Subcutaneous abdominal adipose tissue (tissue), 5 donors: ENCODE data around the gene PTMS.

Experiments used
- H3K27ac ChIP-seq: one replicate; pipeline ENCODE4 v1.7.0; 2013; ENCODE audit warnings: low read depth, mild to moderate bottlenecking, inconsistent platforms, low read length, moderate library complexity
- H3K27me3 ChIP-seq, 5 donors: one replicate each; pipeline ENCODE4 v1.7.0; 2013; ENCODE audit warnings: low read length in 5 of 5, inconsistent platforms in 1 of 5; ENCODE audit not compliant: control insufficient read depth in 5 of 5, insufficient read depth in 4 of 5
- H3K36me3 ChIP-seq, 5 donors: one replicate each; pipeline ENCODE4 v1.7.0; 2013; ENCODE audit warnings: low read length in 5 of 5; ENCODE audit not compliant: control insufficient read depth in 5 of 5, insufficient read depth in 5 of 5
- H3K4me1 ChIP-seq, 5 donors: one replicate each; pipeline ENCODE4 v1.7.0; 2013; ENCODE audit warnings: low read length in 5 of 5, mild to moderate bottlenecking in 3 of 5, moderate library complexity in 1 of 5; ENCODE audit not compliant: control insufficient read depth in 5 of 5, insufficient read depth in 5 of 5
- H3K4me3 ChIP-seq, 5 donors: one replicate each; pipeline ENCODE4 v1.7.0; 2013; ENCODE audit warnings: low read length in 5 of 5, low read depth in 1 of 5
- H3K9ac ChIP-seq, 5 donors: one replicate each; pipeline ENCODE4 v1.7.0; 2013; ENCODE audit warnings: low read length in 5 of 5, mild to moderate bottlenecking in 4 of 5, moderate library complexity in 3 of 5
- H3K9me3 ChIP-seq, 5 donors: one replicate each; pipeline ENCODE4 v1.7.0; 2013; ENCODE audit warnings: low read length in 5 of 5; ENCODE audit not compliant: control insufficient read depth in 5 of 5
- donor health status: healthy.
- donor health status: healthy.
- donor health status: healthy.
- donor health status: healthy.
- donor health status: healthy.

Gene PTMS

DNA sequence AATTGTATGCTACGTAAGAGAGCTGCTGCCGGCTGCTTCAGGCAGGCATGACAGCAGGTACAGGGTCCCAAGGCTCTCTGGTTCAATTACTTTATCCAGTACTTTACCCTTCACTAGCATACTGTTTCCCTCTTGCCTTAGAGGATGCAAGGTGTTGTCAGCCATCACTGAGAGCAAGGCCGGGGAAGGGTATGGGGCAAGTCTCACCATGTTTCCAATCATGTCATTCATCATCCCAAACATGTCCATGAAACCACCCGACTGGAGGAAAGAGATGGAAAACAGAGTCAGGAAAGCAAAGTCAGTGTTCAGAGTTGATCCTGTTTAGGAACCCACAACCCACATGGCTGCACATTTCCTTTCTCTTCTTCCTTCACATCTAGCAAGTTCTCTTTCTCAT lies 15.7 kb upstream of the PTMS start:
- H3K9ac ChIP-seq = no peak overlapping the region
- peaks cover 14 to 41% (median 29%) of the 10 kb centered on the region in 5 donors for H3K4me1 ChIP-seq
- H3K4me3 ChIP-seq = no peak overlapping the region
- H3K27ac ChIP-seq = no peak overlapping the region
- H3K27me3 ChIP-seq = no peaks in the 10 kb centered on the region
- H3K36me3 ChIP-seq = peaks cover 5 to 58% (median 53%) of the 10 kb centered on the region in 5 donors
- no peaks in the 10 kb centered on the region for H3K9me3 ChIP-seq

DNA sequence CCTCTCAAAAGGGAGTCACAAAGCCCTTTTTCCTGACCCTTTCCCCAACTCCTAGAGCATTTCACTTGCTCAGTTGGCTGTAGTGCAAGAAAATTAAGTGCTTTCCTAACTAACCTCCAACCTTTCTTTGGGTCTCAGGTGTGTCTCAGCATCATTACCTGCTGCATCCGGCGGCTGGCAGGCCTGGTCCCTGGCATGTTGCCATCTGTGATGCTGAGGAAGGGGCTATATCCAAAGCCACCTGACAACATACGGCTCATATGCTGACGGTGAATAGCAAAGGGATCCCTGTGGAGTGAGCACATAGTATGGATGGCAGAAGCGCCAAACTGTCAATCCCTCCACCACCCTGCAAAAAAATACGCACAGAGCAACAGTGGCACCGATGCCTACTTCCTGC lies 14.4 kb upstream of the PTMS start:
- Histone ChIP-seq H3K4me1 (peaks cover 10 to 31% (median 20%) of the 10 kb centered on the region in 5 donors), H3K9me3 (no peaks in the 10 kb centered on the region), H3K4me3 (peak overlapping the region; percentile 82 to 90 (median 88)), H3K36me3 (peaks cover 5 to 51% (median 47%) of the 10 kb centered on the region in 5 donors), H3K27me3 (no peaks in the 10 kb centered on the region), H3K9ac (peak overlapping the region; percentile 81 to 98 (median 96)), H3K27ac (peak overlapping the region; percentile 99)

DNA sequence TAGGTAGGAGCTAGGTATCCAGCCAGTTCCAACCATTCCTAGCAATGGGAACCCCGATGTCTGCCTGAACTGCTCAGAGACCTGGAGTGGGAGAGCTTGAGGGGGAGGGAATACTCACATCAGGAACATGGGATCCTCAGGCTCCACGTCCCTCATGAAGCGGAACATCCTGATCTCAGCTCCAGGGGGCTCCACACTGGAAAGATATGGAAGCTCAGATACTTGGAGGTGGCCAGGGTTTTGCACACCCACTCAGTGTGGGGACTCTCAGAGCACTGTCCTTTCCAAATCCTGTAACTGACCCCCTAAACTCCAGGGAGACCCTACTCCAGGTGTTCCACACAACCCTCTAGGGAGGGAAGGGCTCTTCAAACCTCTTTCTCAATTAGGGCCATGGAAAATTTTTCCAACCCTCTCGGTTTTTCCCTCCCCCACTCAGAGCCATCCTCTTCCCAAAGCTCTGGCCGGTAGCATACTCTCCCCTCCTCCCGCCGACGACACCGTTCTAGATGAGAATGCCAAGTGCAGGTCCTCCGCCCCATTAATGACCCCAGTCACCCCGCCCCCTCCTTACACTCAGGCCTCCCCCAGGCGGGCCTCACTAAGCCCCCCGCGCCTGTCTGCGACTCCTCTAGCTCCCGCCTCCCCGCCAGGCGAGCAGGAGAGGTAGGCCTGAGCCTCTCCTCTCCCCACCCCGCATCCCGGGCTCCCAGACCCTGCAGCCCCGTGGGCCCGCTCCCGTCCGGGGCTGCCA lies 13.8 kb upstream of the PTMS start:
- H3K27ac ChIP-seq = peak overlapping the region; percentile 99
- H3K4me1 ChIP-seq = peaks cover 10 to 31% (median 20%) of the 10 kb centered on the region in 5 donors
- H3K36me3 ChIP-seq = peaks cover 5 to 47% (median 42%) of the 10 kb centered on the region in 5 donors
- H3K4me3 ChIP-seq = peak overlapping the region; percentile 82 to 90 (median 88)
- H3K9me3 ChIP-seq = no peaks in the 10 kb centered on the region
- H3K9ac ChIP-seq = peak overlapping the region; percentile 81 to 98 (median 96)
- no peaks in the 10 kb centered on the region for H3K27me3 ChIP-seq

DNA sequence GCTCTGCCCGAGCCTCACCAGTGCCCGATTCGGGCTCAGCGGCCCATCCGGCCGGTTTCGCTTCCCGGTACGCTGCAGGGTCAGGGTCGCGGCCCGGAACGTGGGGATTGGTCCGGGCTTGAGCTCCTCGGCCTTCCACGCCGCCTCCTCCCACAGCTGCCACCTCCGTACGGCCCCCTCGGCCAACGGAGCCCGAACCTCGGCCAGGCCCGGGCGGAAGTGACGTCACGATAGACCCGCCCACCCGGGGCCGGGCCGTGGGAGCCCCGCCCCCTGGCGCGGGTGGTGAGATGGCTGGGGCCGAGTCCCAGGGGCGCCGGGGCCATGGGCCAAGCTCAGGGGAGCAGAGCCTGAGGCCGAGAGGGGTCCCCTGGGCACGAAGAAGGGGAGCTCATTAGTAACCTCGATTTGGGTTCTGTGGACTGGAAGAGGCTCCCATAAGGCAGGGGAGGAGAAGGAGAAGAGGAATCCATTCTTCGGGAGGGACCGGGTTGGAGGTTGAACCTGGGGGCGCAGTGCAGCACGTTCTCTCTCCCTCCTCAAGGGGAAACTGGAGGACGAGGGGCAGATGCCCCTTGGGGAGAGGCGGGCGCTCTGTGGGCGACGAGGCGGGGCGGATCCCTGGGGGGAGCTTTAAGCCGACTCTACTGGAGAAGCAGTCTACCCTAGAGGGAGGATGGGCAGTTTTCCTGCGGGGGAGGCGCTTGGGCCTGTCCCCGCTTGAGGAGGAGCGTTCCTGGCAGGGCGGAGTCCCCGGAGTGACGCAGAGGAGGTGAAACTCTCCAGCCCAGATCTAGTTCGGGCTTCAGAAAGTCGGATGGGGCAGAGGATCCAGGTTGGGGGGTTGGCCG lies 13.0 kb upstream of the PTMS start, which contains the start of gene MLF2:
MLF2 (minus strand) TSS at position 221 of the 851 bp plus-strand sequence. CDS start 807 bp downstream, outside the sequence.
- peak within 1 kb of the TSS; percentile 99 for H3K27ac ChIP-seq
- H3K27me3 ChIP-seq = no peaks in the 10 kb centered on the region
- H3K4me3 ChIP-seq = peak within 1 kb of the TSS; percentile 82 to 92 (median 90)

GRCh38 chr12:6753772-6754356 lies 12.3 kb upstream of the PTMS start:
- no peaks in the 10 kb centered on the region for H3K9me3 ChIP-seq
- H3K27ac ChIP-seq = peak overlapping the region; percentile 99
- H3K27me3 ChIP-seq = no peaks in the 10 kb centered on the region
- H3K4me3 ChIP-seq = peak overlapping the region in 2 of 5 donors; percentile 26 to 90
- H3K36me3 ChIP-seq = peaks cover 5 to 32% (median 27%) of the 10 kb centered on the region in 5 donors
- H3K4me1 ChIP-seq = peaks cover 10 to 31% (median 20%) of the 10 kb centered on the region in 5 donors
- H3K9ac ChIP-seq = peak overlapping the region in 4 of 5 donors; percentile 6 to 98 (median 49)

More for the DNA sequence above, 13.0 kb upstream of the PTMS start, which contains the start of gene MLF2:
- Histone ChIP-seq H3K4me1 (peaks cover 10 to 31% (median 20%) of the 10 kb centered on the region in 5 donors), H3K36me3 (peaks cover 5 to 39% (median 34%) of the 10 kb centered on the region in 5 donors), H3K9me3 (no peaks in the 10 kb centered on the region), H3K9ac (peak within 1 kb of the TSS; percentile 81 to 98 (median 96))

- Histone ChIP-seq H3K4me1 (peaks cover 10 to 31% (median 20%) of the 10 kb centered on the region in 5 donors), H3K36me3 (peaks cover 5 to 26% (median 21%) of the 10 kb centered on the region in 5 donors), H3K4me3 (no peak overlapping the region), H3K9ac (peak overlapping the region in 1 of 5 donors; percentile 7), H3K27me3 (no peaks in the 10 kb centered on the region), H3K9me3 (no peaks in the 10 kb centered on the region), H3K27ac (peak overlapping the region; percentile 99)
These were observed 11.8 kb upstream of the PTMS start for GRCh38 chr12:6754411-6754810.

DNA sequence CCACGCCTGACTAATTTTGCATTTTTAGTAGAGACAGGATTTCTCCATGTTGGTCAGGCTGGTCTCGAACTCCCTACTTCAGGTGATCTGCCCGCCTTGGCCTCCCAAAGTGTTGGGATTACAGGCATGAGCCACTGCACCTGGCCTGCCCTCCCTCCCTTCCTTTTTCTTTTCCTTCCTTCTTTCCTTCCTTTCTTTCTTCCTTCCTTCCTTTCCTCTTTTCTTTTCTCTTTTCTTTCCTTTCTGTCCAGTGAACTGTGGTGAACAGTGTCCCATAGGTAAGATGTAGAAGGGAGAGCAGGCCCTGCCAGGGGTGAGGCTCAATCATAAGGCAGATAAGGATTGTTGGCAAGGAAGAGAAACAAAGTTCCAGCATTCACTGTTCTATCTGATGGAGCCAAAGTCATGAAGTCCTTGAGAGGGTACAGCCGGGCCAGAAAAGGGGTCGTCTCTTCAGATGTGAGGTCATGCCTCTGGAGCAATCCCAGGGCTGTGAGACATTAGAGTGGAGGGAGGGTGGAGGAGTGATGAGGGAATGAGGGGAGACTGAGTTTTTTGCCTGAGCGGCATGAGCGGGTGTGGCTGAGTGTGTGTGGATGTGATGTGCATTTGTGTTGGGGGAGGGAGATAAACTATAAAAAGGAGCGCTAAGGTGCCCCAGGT lies 9.0 kb upstream of the PTMS start:
- Histone ChIP-seq H3K9me3 (no peaks in the 10 kb centered on the region), H3K27me3 (no peaks in the 10 kb centered on the region), H3K4me3 (no peak overlapping the region), H3K36me3 (no peaks in the 10 kb centered on the region), H3K27ac (no peak overlapping the region), H3K4me1 (peaks cover 6 to 24% (median 15%) of the 10 kb centered on the region in 5 donors), H3K9ac (no peak overlapping the region)

GRCh38 chr12:6758506-6759095 lies 7.6 kb upstream of the PTMS start:
- Histone ChIP-seq H3K4me3 (no peak overlapping the region), H3K36me3 (no peaks in the 10 kb centered on the region), H3K9me3 (no peaks in the 10 kb centered on the region), H3K4me1 (peaks cover 5 to 14% (median 11%) of the 10 kb centered on the region in 5 donors), H3K9ac (no peak overlapping the region), H3K27ac (no peak overlapping the region), H3K27me3 (no peaks in the 10 kb centered on the region)

GRCh38 chr12:6759741-6760140 lies 6.4 kb upstream of the PTMS start:
- Histone ChIP-seq H3K9ac (no peak overlapping the region), H3K27ac (no peak overlapping the region), H3K27me3 (peaks cover 0 to 2% (median 0%) of the 10 kb centered on the region in 5 donors), H3K4me1 (peaks cover 2 to 14% (median 12%) of the 10 kb centered on the region in 5 donors), H3K9me3 (no peaks in the 10 kb centered on the region), H3K36me3 (no peaks in the 10 kb centered on the region), H3K4me3 (no peak overlapping the region)
